Lung (tissue), 12 donors: ENCODE data around the gene ZNF208. TPM values are rescaled to one million over a fixed set of nuclear protein-coding genes. Genes with fewer than 3 reads are reported as not detected.

Source experiments
- ATAC-seq: fragments of 200-7000 bp; cut with Tn5 transposase; one replicate; pipeline ENCODE4 v1.9.1; 2020; ENCODE audit warnings: moderate number of reproducible peaks; ENCODE audit not compliant: insufficient read depth, low FRiP score
- DNase-seq, 3 donors: peaks; one replicate each; pipeline ENCODE4 v3.0.0-alpha.2; 2013 to 2017
- H3K27ac ChIP-seq, 2 donors: one replicate each; pipeline ENCODE4 v1.5.1; 2013; ENCODE audit warnings: mild to moderate bottlenecking in 2 of 2, moderate library complexity in 2 of 2, control low read depth in 1 of 2, inconsistent platforms in 1 of 2, low read depth in 1 of 2, low read length in 1 of 2
- H3K27me3 ChIP-seq, 3 donors: one replicate each; pipeline ENCODE4 v1.5.1; 2013; ENCODE audit warnings: low read length in 2 of 3; ENCODE audit not compliant: control insufficient read depth in 3 of 3, insufficient read depth in 3 of 3
- H3K36me3 ChIP-seq, 4 donors: one replicate each; pipeline ENCODE4 v1.5.1; 2013; ENCODE audit warnings: low read length in 4 of 4, mild to moderate bottlenecking in 1 of 4, moderate library complexity in 1 of 4; ENCODE audit not compliant: control insufficient read depth in 4 of 4, insufficient read depth in 4 of 4
- H3K4me1 ChIP-seq, 5 donors: one replicate each; pipeline ENCODE4 v1.5.1; 2013; ENCODE audit warnings: low read length in 5 of 5, mild to moderate bottlenecking in 2 of 5, moderate library complexity in 1 of 5; ENCODE audit not compliant: control insufficient read depth in 5 of 5, insufficient read depth in 5 of 5
- H3K4me3 ChIP-seq: one replicate; pipeline ENCODE4 v1.5.1; 2013; ENCODE audit warnings: mild to moderate bottlenecking, control low read depth, moderate library complexity
- H3K9ac ChIP-seq, 2 donors: one replicate each; pipeline ENCODE4 v1.5.1; 2013; ENCODE audit warnings: low read length in 2 of 2, control low read depth in 1 of 2; ENCODE audit not compliant: insufficient read depth in 1 of 2
- H3K9me3 ChIP-seq, 4 donors: one replicate each; pipeline ENCODE4 v1.5.1; 2013; ENCODE audit warnings: low read length in 3 of 4, mild to moderate bottlenecking in 1 of 4, moderate library complexity in 1 of 4; ENCODE audit not compliant: control insufficient read depth in 4 of 4, insufficient read depth in 3 of 4
- WGBS, 2 donors: extraction: QIAGEN DNeasy Blood & Tissue Kit; methylation state at CpG; one replicate each; pipeline ENCODE4 v1.1.7; 2013; 5-methylcytosine and 5-hydroxymethylcytosine counted together
- polyA plus RNA-seq, 2 donors: library from polyadenylated mRNA; stranded (reverse); fragments of 200-250 nt; gene quantifications; one replicate each; pipeline ENCODE4 v1.2.1, GENCODE V29; 2013
- total RNA-seq, 2 donors: library from RNA; depleted of rRNA in 1 of 2; stranded (reverse); fragments of >200 nt in 1 of 2; gene quantifications; one replicate each; pipeline ENCODE4 v1.2.1, GENCODE V29; 2014 to 2021
- TF ChIP-seq, protein P1 (sequence below): IDR thresholded peaks from 2 replicates; pipeline ENCODE4 v1.5.1; 2012; ENCODE audit warnings: mild to moderate bottlenecking; ENCODE audit errors: control extremely low read depth, extremely low read depth
- donor health status: control.
- donor health status: control.
- donor health status: Bipolar disorder and iron deficiency.
- donor health status: healthy.
- donor health status: DM: yes; HTN: yes; CAD: no.

Gene ZNF208
- total and polyA plus RNA-seq, 4 donors, result 0.17 to 33.8 (median 1.9) TPM

GRCh38 chr19:21921691-21922180 lies 89.0 kb downstream of the ZNF208 start:
- 86% methylated on average over 3 of the region's 3 CpGs for WGBS, 2 donors
- Histone ChIP-seq H3K36me3 (no peaks in the 10 kb centered on the region), H3K9me3 (peaks cover 3 to 39% (median 17%) of the 10 kb centered on the region in 4 donors), H3K4me1 (no peaks in the 10 kb centered on the region), H3K27ac (no peak overlapping the region), H3K4me3 (no peak overlapping the region), H3K9ac (no peak overlapping the region), H3K27me3 (no peaks in the 10 kb centered on the region)
- no peak for DNase-seq
- ATAC-seq, result no peak
- TF ChIP-seq, protein P1, sequence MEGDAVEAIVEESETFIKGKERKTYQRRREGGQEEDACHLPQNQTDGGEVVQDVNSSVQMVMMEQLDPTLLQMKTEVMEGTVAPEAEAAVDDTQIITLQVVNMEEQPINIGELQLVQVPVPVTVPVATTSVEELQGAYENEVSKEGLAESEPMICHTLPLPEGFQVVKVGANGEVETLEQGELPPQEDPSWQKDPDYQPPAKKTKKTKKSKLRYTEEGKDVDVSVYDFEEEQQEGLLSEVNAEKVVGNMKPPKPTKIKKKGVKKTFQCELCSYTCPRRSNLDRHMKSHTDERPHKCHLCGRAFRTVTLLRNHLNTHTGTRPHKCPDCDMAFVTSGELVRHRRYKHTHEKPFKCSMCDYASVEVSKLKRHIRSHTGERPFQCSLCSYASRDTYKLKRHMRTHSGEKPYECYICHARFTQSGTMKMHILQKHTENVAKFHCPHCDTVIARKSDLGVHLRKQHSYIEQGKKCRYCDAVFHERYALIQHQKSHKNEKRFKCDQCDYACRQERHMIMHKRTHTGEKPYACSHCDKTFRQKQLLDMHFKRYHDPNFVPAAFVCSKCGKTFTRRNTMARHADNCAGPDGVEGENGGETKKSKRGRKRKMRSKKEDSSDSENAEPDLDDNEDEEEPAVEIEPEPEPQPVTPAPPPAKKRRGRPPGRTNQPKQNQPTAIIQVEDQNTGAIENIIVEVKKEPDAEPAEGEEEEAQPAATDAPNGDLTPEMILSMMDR, result no peak

GRCh38 chr19:21915411-21915810 lies 95.3 kb downstream of the ZNF208 start:
- peaks cover 2 to 36% (median 14%) of the 10 kb centered on the region in 4 donors for H3K9me3 ChIP-seq
- WGBS, 2 donors, result 44 to 52% methylated on average over 3 of the region's 3 CpGs
- H3K36me3 ChIP-seq, result no peaks in the 10 kb centered on the region
- no peak overlapping the region for H3K4me3 ChIP-seq
- no peak overlapping the region for H3K27ac ChIP-seq
- no peaks in the 10 kb centered on the region for H3K27me3 ChIP-seq
- TF ChIP-seq, protein P1, result no peak
- H3K9ac ChIP-seq, result no peak overlapping the region
- no peaks in the 10 kb centered on the region for H3K4me1 ChIP-seq
- DNase-seq (no peak), ATAC-seq (no peak)

GRCh38 chr19:21912654-21913053 lies 98.1 kb downstream of the ZNF208 start:
- 74 to 97% methylated on average over 2 of the region's 2 CpGs for WGBS, 2 donors
- H3K4me1 ChIP-seq, result peaks cover 0 to 1% (median 0%) of the 10 kb centered on the region in 5 donors
- H3K9me3 ChIP-seq, result peaks cover 2 to 35% (median 9%) of the 10 kb centered on the region in 4 donors
- ATAC-seq, result no peak
- TF ChIP-seq, protein P1, result no peak
- H3K27ac ChIP-seq, result no peak overlapping the region
- no peaks in the 10 kb centered on the region for H3K36me3 ChIP-seq
- DNase-seq, result no peak
- no peaks in the 10 kb centered on the region for H3K27me3 ChIP-seq
- H3K9ac ChIP-seq, result no peak overlapping the region
- H3K4me3 ChIP-seq, result no peak overlapping the region

DNA sequence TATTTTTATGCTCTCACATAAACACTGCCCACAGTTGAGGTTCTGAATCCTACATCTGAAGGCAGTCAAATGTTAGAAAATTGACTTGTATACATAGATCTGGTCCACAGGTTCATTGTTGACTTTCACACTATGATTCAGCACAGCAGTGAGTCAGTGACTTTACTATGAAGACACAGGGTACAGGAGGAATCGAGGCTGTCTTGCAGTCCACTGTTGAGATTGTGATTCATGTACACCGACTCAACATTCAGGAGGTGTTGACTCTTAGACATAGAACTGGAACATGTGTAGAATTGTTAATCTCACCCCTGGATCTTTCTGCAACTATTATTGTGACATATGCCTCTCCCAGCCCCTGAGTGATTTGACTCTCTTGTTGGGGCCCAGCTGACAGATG lies 100.4 kb downstream of the ZNF208 start:
- H3K27me3 ChIP-seq, result no peaks in the 10 kb centered on the region
- H3K9ac ChIP-seq, result no peak overlapping the region
- H3K27ac ChIP-seq, result no peak overlapping the region
- TF ChIP-seq, protein P1, result no peak
- H3K4me3 ChIP-seq, result no peak overlapping the region
- WGBS, 2 donors, result 81% methylated on average over 2 of the region's 2 CpGs
- no peaks in the 10 kb centered on the region for H3K36me3 ChIP-seq
- ATAC-seq (no peak), DNase-seq (no peak)
- peaks cover 0 to 1% (median 0%) of the 10 kb centered on the region in 5 donors for H3K4me1 ChIP-seq
- H3K9me3 ChIP-seq, result peaks cover 0 to 31% (median 8%) of the 10 kb centered on the region in 4 donors
